Peyer's patch (tissue), 4 donors: ENCODE data around the gene FRMPD1. TPM values are rescaled to one million over a fixed set of nuclear protein-coding genes. Genes with fewer than 3 reads are reported as not detected.

ENCODE experiments used
- DNase-seq, 3 donors: peaks; one replicate each; pipeline ENCODE4 v3.0.0-alpha.2; 2017 to 2019
- H3K27ac ChIP-seq, 4 donors: fragments of 200-600 bp; sonication (generic); one replicate each; pipeline ENCODE4 v1.5.1; 2016 to 2019
- H3K27me3 ChIP-seq, 2 donors: fragments of 200-600 bp; sonication (generic); one replicate each; pipeline ENCODE4 v1.5.1; 2019
- H3K36me3 ChIP-seq, 3 donors: fragments of 200-600 bp; sonication (generic); one replicate each; pipeline ENCODE4 v1.5.1; 2016 to 2019
- H3K4me1 ChIP-seq, 4 donors: fragments of 200-600 bp; sonication (generic); one replicate each; pipeline ENCODE4 v1.5.1; 2016 to 2019
- H3K4me3 ChIP-seq, 4 donors: fragments of 200-600 bp; sonication (generic); 1 replicate in 3 of 4; 2 replicates in 1 of 4; pipeline ENCODE4 v1.5.1; 2016 to 2019; ENCODE audit warnings: mild to moderate bottlenecking in 1 of 4
- H3K9me3 ChIP-seq, 4 donors: fragments of 200-600 bp; sonication (generic); one replicate each; pipeline ENCODE4 v1.5.1; 2016 to 2019; ENCODE audit warnings: mild to moderate bottlenecking in 1 of 4
- CTCF ChIP-seq, 6 experiments: fragments of 450-650 bp in 4 of 6; fragments of 200-600 bp in 2 of 6; sonication (generic) in 1 of 6; IDR thresholded peaks; one replicate each; pipeline ENCODE4 v1.5.1; 2017 to 2019; ENCODE audit warnings: antibody characterized with exemption in 6 of 6, mild to moderate bottlenecking in 3 of 6, moderate library complexity in 1 of 6
- POLR2A ChIP-seq, 2 donors: fragments of 450-650 bp; IDR thresholded peaks; one replicate each; pipeline ENCODE4 v1.5.1; 2017; ENCODE audit warnings: antibody characterized with exemption in 2 of 2, mild to moderate bottlenecking in 2 of 2, moderate library complexity in 2 of 2
- total RNA-seq, 4 donors: library from RNA; depleted of rRNA; stranded (reverse); fragments of >200 nt; gene quantifications; one replicate each; pipeline ENCODE4 v1.1.0, GENCODE V29; 2016

Gene FRMPD1
- total RNA-seq, 4 donors from 2014 or later = 0.40 TPM; not detected in 3

- Histone ChIP-seq H3K27ac (no peak overlapping the region), H3K9me3 (no peaks in the 10 kb centered on the region), H3K36me3 (peaks cover 0 to 72% (median 0%) of the 10 kb centered on the region in 3 donors), H3K4me3 (no peak overlapping the region), H3K4me1 (no peaks in the 10 kb centered on the region), H3K27me3 (no peaks in the 10 kb centered on the region)
- TF ChIP-seq CTCF (IDR thresholded peaks at IDR 0.05) (no peak), POLR2A (IDR thresholded peaks at IDR 0.05) (no peak)
- DNase-seq = no peak
These were observed 125.6 kb downstream of the FRMPD1 start for GRCh38 chr9:37776328-37776727.

GRCh38 chr9:37778534-37778933 lies 127.8 kb downstream of the FRMPD1 start:
- TF ChIP-seq POLR2A (IDR thresholded peaks at IDR 0.05) (no peak), CTCF (IDR thresholded peaks at IDR 0.05) (no peak)
- H3K9me3 ChIP-seq = no peaks in the 10 kb centered on the region
- peaks cover 0 to 77% (median 0%) of the 10 kb centered on the region in 3 donors for H3K36me3 ChIP-seq
- DNase-seq = no peak
- H3K27me3 ChIP-seq = no peaks in the 10 kb centered on the region
- no peak overlapping the region for H3K27ac ChIP-seq
- no peak overlapping the region for H3K4me3 ChIP-seq
- H3K4me1 ChIP-seq = no peaks in the 10 kb centered on the region

- Histone ChIP-seq H3K4me1 (peaks cover 0 to 7% (median 0%) of the 10 kb centered on the region in 4 donors), H3K36me3 (peaks cover 0 to 41% (median 0%) of the 10 kb centered on the region in 3 donors), H3K27me3 (no peaks in the 10 kb centered on the region), H3K9me3 (no peaks in the 10 kb centered on the region), H3K27ac (peak overlapping the region; percentile 71 to 85 (median 80)), H3K4me3 (peak overlapping the region; percentile 69 to 89 (median 74))
- no peak for DNase-seq
- TF ChIP-seq POLR2A (IDR thresholded peaks at IDR 0.05) (no peak), CTCF (IDR thresholded peaks at IDR 0.05) (no peak)
These were observed 133.5 kb downstream of the FRMPD1 start for GRCh38 chr9:37784291-37784615.

GRCh38 chr9:37784616-37785483 lies 134.1 kb downstream of the FRMPD1 start, which contains the start of gene EXOSC3:
Gene EXOSC3 (minus strand): TSS chr9:37785064. CDS start chr9:37785044, 20 bp downstream.
- DNase-seq = peak; percentile 85 to 95 (median 91)
- H3K36me3 ChIP-seq = peaks cover 0 to 35% (median 0%) of the 10 kb centered on the region in 3 donors
- TF ChIP-seq POLR2A (IDR thresholded peaks at IDR 0.05) (peak; percentile 53 to 71), CTCF (IDR thresholded peaks at IDR 0.05) (peak in 3 of 6 experiments; percentile 17 to 32 (median 27))

GRCh38 chr9:37787059-37787458 lies 136.3 kb downstream of the FRMPD1 start:
- Histone ChIP-seq H3K27me3 (no peaks in the 10 kb centered on the region), H3K36me3 (peaks cover 0 to 13% (median 0%) of the 10 kb centered on the region in 3 donors), H3K4me3 (no peak overlapping the region), H3K27ac (no peak overlapping the region), H3K9me3 (no peaks in the 10 kb centered on the region), H3K4me1 (peaks cover 0 to 7% (median 0%) of the 10 kb centered on the region in 4 donors)
- DNase-seq = no peak
- TF ChIP-seq POLR2A (IDR thresholded peaks at IDR 0.05) (no peak), CTCF (IDR thresholded peaks at IDR 0.05) (no peak)

More at GRCh38 chr9:37784616-37785483, 134.1 kb downstream of the FRMPD1 start, which contains the start of gene EXOSC3:
- Histone ChIP-seq H3K27me3 (no peaks in the 10 kb centered on the region), H3K4me3 (peak within 1 kb of the TSS; percentile 69 to 89 (median 74)), H3K9me3 (no peaks in the 10 kb centered on the region), H3K27ac (peak within 1 kb of the TSS; percentile 71 to 85 (median 80)), H3K4me1 (peaks cover 0 to 7% (median 0%) of the 10 kb centered on the region in 4 donors)
